ENCODE data around the gene SDK1. TPM values are rescaled to one million over a fixed set of nuclear protein-coding genes. Genes with fewer than 3 reads are reported as not detected.

The SDK1 gene
- total RNA-seq, 1 experiment from 2014 or later, result 9.3 TPM

DNA sequence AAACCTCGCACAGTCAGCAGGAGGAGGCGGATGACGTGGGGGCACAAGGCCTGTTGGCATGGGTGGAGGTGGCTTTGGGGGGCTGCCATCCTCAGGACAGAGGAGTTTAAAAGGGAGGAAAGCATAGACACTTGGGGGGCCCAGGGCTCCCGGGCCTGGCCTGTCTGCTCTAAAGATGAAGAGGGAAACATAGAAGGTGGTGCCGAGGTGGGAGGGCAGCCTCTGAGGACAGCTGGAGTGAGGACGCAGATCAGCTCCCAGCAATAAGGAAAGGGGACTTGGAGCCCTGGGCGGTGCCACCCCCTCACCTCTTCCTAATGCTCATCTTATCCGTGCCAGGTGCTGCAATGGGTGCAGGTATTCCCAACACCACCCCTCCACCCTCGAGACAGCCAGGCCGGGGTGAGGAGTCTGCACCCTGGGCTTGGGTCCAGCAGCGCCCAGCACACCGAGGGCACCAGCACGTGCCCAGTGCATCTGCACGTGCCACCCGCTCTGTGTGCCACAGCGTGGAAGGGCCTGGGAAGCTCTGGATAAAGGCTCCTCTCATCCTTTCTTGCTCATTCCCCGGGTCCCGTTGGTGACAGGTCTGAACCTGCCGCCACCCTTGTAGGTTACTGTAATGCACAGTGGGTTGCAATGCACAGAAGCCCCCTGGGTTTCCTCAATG is 815.0 kb downstream of the SDK1 start (continued):
- TF ChIP-seq KAT7 (CRISPR knock-in tag; IDR thresholded peaks at IDR 0.05; ENCODE audit: borderline replicate concordance) (no peak), ZNF232 (CRISPR knock-in tag; IDR thresholded peaks at IDR 0.05) (no peak), ZNF396 (CRISPR knock-in tag; IDR thresholded peaks at IDR 0.05; ENCODE audit: borderline replicate concordance) (no peak)
- TF ChIP-seq, protein P1, sequence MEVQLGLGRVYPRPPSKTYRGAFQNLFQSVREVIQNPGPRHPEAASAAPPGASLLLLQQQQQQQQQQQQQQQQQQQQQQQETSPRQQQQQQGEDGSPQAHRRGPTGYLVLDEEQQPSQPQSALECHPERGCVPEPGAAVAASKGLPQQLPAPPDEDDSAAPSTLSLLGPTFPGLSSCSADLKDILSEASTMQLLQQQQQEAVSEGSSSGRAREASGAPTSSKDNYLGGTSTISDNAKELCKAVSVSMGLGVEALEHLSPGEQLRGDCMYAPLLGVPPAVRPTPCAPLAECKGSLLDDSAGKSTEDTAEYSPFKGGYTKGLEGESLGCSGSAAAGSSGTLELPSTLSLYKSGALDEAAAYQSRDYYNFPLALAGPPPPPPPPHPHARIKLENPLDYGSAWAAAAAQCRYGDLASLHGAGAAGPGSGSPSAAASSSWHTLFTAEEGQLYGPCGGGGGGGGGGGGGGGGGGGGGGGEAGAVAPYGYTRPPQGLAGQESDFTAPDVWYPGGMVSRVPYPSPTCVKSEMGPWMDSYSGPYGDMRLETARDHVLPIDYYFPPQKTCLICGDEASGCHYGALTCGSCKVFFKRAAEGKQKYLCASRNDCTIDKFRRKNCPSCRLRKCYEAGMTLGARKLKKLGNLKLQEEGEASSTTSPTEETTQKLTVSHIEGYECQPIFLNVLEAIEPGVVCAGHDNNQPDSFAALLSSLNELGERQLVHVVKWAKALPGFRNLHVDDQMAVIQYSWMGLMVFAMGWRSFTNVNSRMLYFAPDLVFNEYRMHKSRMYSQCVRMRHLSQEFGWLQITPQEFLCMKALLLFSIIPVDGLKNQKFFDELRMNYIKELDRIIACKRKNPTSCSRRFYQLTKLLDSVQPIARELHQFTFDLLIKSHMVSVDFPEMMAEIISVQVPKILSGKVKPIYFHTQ (CRISPR knock-in tag; IDR thresholded peaks at IDR 0.05), result no peak

DNA sequence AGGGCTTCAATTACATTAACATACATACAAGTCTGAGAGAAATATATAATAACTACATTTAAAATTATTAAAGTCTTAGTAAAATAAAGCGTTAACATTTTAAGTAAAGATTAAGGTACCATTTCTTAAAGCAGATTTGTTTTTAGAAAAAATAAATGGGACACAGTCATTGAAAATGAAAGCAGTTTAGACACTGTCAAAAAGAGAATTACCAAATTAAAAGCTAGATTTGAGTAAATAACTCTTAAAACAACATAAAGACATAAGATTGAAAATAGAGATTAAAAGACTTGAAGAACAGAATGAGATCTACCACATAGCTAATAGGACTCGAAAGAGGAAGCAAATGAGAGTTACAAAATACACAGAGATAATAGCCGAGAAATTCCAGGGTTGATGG is 818.8 kb downstream of the SDK1 start:
- ATAC-seq, result no peak
- Mint-ChIP-seq H3K4me1 (no peaks in the 10 kb centered on the region), H3K9me3 (peaks cover 39% of the 10 kb centered on the region), H3K4me3 (no peak overlapping the region), H3K27ac (no peak overlapping the region), H3K27me3 (ENCODE audit: low read depth) (no peaks in the 10 kb centered on the region; the same call in 1 of the 2 replicates), H3K36me3 (peaks cover 29% of the 10 kb centered on the region)
- ChIA-PET POLR2A (no interaction called here), CTCF (no interaction called here)
- DNase-seq (ENCODE audit: low spot score), result no peak
- TF ChIP-seq, protein P2, sequence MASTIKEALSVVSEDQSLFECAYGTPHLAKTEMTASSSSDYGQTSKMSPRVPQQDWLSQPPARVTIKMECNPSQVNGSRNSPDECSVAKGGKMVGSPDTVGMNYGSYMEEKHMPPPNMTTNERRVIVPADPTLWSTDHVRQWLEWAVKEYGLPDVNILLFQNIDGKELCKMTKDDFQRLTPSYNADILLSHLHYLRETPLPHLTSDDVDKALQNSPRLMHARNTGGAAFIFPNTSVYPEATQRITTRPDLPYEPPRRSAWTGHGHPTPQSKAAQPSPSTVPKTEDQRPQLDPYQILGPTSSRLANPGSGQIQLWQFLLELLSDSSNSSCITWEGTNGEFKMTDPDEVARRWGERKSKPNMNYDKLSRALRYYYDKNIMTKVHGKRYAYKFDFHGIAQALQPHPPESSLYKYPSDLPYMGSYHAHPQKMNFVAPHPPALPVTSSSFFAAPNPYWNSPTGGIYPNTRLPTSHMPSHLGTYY (CRISPR knock-in tag; IDR thresholded peaks at IDR 0.05), result no peak
- no peak for TF ChIP-seq SMAD4 (CRISPR knock-in tag; IDR thresholded peaks at IDR 0.05)
- TF ChIP-seq SMAD3 (CRISPR knock-in tag; IDR thresholded peaks at IDR 0.05; ENCODE audit: borderline replicate concordance), result no peak
- TF ChIP-seq, protein P3, sequence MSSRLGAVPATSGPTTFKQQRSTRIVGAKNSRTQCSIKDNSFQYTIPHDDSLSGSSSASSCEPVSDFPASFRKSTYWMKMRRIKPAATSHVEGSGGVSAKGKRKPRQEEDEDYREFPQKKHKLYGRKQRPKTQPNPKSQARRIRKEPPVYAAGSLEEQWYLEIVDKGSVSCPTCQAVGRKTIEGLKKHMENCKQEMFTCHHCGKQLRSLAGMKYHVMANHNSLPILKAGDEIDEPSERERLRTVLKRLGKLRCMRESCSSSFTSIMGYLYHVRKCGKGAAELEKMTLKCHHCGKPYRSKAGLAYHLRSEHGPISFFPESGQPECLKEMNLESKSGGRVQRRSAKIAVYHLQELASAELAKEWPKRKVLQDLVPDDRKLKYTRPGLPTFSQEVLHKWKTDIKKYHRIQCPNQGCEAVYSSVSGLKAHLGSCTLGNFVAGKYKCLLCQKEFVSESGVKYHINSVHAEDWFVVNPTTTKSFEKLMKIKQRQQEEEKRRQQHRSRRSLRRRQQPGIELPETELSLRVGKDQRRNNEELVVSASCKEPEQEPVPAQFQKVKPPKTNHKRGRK (CRISPR knock-in tag; IDR thresholded peaks at IDR 0.05; ENCODE audit: borderline replicate concordance), result no peak
- no peak for TF ChIP-seq EMX1 (CRISPR knock-in tag; IDR thresholded peaks at IDR 0.05)
- TF ChIP-seq, protein P4, sequence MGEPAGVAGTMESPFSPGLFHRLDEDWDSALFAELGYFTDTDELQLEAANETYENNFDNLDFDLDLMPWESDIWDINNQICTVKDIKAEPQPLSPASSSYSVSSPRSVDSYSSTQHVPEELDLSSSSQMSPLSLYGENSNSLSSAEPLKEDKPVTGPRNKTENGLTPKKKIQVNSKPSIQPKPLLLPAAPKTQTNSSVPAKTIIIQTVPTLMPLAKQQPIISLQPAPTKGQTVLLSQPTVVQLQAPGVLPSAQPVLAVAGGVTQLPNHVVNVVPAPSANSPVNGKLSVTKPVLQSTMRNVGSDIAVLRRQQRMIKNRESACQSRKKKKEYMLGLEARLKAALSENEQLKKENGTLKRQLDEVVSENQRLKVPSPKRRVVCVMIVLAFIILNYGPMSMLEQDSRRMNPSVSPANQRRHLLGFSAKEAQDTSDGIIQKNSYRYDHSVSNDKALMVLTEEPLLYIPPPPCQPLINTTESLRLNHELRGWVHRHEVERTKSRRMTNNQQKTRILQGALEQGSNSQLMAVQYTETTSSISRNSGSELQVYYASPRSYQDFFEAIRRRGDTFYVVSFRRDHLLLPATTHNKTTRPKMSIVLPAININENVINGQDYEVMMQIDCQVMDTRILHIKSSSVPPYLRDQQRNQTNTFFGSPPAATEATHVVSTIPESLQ (CRISPR knock-in tag; IDR thresholded peaks at IDR 0.05), result no peak
- TF ChIP-seq SP1 (CRISPR knock-in tag; conservative IDR thresholded peaks at IDR 0.05), result no peak
- TF ChIP-seq, protein P5, sequence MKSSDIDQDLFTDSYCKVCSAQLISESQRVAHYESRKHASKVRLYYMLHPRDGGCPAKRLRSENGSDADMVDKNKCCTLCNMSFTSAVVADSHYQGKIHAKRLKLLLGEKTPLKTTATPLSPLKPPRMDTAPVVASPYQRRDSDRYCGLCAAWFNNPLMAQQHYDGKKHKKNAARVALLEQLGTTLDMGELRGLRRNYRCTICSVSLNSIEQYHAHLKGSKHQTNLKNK (CRISPR knock-in tag; IDR thresholded peaks at IDR 0.05), result no peak
- TF ChIP-seq, protein P6, sequence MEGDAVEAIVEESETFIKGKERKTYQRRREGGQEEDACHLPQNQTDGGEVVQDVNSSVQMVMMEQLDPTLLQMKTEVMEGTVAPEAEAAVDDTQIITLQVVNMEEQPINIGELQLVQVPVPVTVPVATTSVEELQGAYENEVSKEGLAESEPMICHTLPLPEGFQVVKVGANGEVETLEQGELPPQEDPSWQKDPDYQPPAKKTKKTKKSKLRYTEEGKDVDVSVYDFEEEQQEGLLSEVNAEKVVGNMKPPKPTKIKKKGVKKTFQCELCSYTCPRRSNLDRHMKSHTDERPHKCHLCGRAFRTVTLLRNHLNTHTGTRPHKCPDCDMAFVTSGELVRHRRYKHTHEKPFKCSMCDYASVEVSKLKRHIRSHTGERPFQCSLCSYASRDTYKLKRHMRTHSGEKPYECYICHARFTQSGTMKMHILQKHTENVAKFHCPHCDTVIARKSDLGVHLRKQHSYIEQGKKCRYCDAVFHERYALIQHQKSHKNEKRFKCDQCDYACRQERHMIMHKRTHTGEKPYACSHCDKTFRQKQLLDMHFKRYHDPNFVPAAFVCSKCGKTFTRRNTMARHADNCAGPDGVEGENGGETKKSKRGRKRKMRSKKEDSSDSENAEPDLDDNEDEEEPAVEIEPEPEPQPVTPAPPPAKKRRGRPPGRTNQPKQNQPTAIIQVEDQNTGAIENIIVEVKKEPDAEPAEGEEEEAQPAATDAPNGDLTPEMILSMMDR (IDR thresholded peaks at IDR 0.05), result no peak
- no peak for TF ChIP-seq KAT7 (CRISPR knock-in tag; IDR thresholded peaks at IDR 0.05; ENCODE audit: borderline replicate concordance)
- TF ChIP-seq, protein P7, sequence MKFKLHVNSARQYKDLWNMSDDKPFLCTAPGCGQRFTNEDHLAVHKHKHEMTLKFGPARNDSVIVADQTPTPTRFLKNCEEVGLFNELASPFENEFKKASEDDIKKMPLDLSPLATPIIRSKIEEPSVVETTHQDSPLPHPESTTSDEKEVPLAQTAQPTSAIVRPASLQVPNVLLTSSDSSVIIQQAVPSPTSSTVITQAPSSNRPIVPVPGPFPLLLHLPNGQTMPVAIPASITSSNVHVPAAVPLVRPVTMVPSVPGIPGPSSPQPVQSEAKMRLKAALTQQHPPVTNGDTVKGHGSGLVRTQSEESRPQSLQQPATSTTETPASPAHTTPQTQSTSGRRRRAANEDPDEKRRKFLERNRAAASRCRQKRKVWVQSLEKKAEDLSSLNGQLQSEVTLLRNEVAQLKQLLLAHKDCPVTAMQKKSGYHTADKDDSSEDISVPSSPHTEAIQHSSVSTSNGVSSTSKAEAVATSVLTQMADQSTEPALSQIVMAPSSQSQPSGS (CRISPR knock-in tag; IDR thresholded peaks at IDR 0.05; ENCODE audit: borderline replicate concordance, low read depth), result no peak
- TF ChIP-seq HMGA2 (CRISPR knock-in tag; IDR thresholded peaks at IDR 0.05), result no peak
- TF ChIP-seq TEAD1 (CRISPR knock-in tag; IDR thresholded peaks at IDR 0.05), result no peak
- TF ChIP-seq, protein P8, sequence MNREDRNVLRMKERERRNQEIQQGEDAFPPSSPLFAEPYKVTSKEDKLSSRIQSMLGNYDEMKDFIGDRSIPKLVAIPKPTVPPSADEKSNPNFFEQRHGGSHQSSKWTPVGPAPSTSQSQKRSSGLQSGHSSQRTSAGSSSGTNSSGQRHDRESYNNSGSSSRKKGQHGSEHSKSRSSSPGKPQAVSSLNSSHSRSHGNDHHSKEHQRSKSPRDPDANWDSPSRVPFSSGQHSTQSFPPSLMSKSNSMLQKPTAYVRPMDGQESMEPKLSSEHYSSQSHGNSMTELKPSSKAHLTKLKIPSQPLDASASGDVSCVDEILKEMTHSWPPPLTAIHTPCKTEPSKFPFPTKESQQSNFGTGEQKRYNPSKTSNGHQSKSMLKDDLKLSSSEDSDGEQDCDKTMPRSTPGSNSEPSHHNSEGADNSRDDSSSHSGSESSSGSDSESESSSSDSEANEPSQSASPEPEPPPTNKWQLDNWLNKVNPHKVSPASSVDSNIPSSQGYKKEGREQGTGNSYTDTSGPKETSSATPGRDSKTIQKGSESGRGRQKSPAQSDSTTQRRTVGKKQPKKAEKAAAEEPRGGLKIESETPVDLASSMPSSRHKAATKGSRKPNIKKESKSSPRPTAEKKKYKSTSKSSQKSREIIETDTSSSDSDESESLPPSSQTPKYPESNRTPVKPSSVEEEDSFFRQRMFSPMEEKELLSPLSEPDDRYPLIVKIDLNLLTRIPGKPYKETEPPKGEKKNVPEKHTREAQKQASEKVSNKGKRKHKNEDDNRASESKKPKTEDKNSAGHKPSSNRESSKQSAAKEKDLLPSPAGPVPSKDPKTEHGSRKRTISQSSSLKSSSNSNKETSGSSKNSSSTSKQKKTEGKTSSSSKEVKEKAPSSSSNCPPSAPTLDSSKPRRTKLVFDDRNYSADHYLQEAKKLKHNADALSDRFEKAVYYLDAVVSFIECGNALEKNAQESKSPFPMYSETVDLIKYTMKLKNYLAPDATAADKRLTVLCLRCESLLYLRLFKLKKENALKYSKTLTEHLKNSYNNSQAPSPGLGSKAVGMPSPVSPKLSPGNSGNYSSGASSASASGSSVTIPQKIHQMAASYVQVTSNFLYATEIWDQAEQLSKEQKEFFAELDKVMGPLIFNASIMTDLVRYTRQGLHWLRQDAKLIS (CRISPR knock-in tag; IDR thresholded peaks at IDR 0.05; ENCODE audit: borderline replicate concordance), result no peak
- TF ChIP-seq, protein P9, sequence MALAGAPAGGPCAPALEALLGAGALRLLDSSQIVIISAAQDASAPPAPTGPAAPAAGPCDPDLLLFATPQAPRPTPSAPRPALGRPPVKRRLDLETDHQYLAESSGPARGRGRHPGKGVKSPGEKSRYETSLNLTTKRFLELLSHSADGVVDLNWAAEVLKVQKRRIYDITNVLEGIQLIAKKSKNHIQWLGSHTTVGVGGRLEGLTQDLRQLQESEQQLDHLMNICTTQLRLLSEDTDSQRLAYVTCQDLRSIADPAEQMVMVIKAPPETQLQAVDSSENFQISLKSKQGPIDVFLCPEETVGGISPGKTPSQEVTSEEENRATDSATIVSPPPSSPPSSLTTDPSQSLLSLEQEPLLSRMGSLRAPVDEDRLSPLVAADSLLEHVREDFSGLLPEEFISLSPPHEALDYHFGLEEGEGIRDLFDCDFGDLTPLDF (CRISPR knock-in tag; IDR thresholded peaks at IDR 0.05), result no peak

Data from WTC11 (cell line).